PC-9 (cell line): ENCODE measurements around the gene TBCB. TPM values are rescaled to one million over a fixed set of nuclear protein-coding genes. Genes with fewer than 3 reads are reported as not detected.
"Not testable (repeated sequence)": the region's sequence is repeated elsewhere in the genome, so short reads cannot be mapped to it uniquely, and the experiment has no call there.

Experiments used
- BruUV-seq: library from RNA; stranded (reverse); fragments of 400-500 nt; replicated peaks from 2 replicates; lab custom pipeline; 2021; lab: Mats Ljungman, UMichigan
- CTCF ChIA-PET: fragments of 300-600 bp; sonication (Branson Sonifier 250); formaldehyde crosslinking; loops from one replicate; lab custom pipeline; 2022; ENCODE audit warnings: antibody characterized with exemption; lab: Charles Lee
- POLR2A ChIA-PET: fragments of 300-600 bp; sonication (Branson Sonifier 250); formaldehyde crosslinking; loops from one replicate; lab custom pipeline; 2022; ENCODE audit warnings: antibody characterized with exemption; ENCODE audit not compliant: unreplicated experiment; lab: Charles Lee
- DNase-seq, 2 experiments: peaks; one replicate each; pipeline versions ENCODE4 v3.0.0 to v3.0.0-alpha.2; 2015 to 2022; ENCODE audit warnings: mixed read lengths in 1 of 2
- H2AFZ ChIP-seq: fragments of 200-600 bp; sonication (generic); 2 replicates; pipeline ENCODE4 v1.8.1; 2017; ENCODE audit warnings: antibody characterized with exemption
- H3F3A ChIP-seq: fragments of 200-600 bp; sonication (generic); 2 replicates; pipeline ENCODE4 v1.8.1; 2017; ENCODE audit warnings: antibody characterized with exemption, mild to moderate bottlenecking, low read depth; ENCODE audit not compliant: insufficient read depth
- H3K27ac ChIP-seq: fragments of 200-600 bp; sonication (generic); 2 replicates; pipeline ENCODE4 v1.6.1; 2016; ENCODE audit warnings: mixed run types
- H3K27me3 ChIP-seq: fragments of 200-600 bp; sonication (generic); 2 replicates; pipeline ENCODE4 v1.6.1; 2016; ENCODE audit warnings: low read depth, mixed run types; ENCODE audit not compliant: insufficient read depth
- H3K36me3 ChIP-seq: fragments of 200-600 bp; sonication (generic); 2 replicates; pipeline ENCODE4 v1.6.1; 2016; ENCODE audit warnings: low read depth, mixed run types
- H3K4me1 ChIP-seq: fragments of 200-600 bp; sonication (generic); replicated peaks from 2 replicates; pipeline ENCODE4 v1.6.1; 2016; ENCODE audit warnings: mixed run types; ENCODE audit not compliant: insufficient read depth
- H3K4me2 ChIP-seq: fragments of 200-600 bp; sonication (generic); 2 replicates; pipeline ENCODE4 v1.6.1; 2017; ENCODE audit warnings: mixed run types
- H3K4me3 ChIP-seq: fragments of 200-600 bp; sonication (generic); 2 replicates; pipeline ENCODE4 v1.6.1; 2016; ENCODE audit warnings: mixed run types
- H3K79me2 ChIP-seq: fragments of 200-600 bp; sonication (generic); 2 replicates; pipeline ENCODE4 v1.6.1; 2017; ENCODE audit warnings: low read depth, mixed run types
- H3K9me2 ChIP-seq: fragments of 200-600 bp; sonication (generic); 2 replicates; pipeline ENCODE4 v1.8.1; 2017; ENCODE audit warnings: mild to moderate bottlenecking; ENCODE audit not compliant: insufficient read depth
- H3K9me3 ChIP-seq: fragments of 200-600 bp; sonication (generic); 2 replicates; pipeline ENCODE4 v1.8.1; 2016; ENCODE audit warnings: low read depth; ENCODE audit not compliant: insufficient read depth
- H4K20me1 ChIP-seq: fragments of 200-600 bp; sonication (generic); 2 replicates; pipeline ENCODE4 v1.8.1; 2017; ENCODE audit not compliant: insufficient read depth
- CTCF ChIP-seq: fragments of 200-600 bp; sonication (generic); conservative IDR thresholded peaks from 2 replicates; pipeline ENCODE4 v1.6.1; 2017; ENCODE audit warnings: mixed run types, antibody characterized with exemption, mild to moderate bottlenecking, moderate library complexity
- EZH2 ChIP-seq: fragments of 200-600 bp; sonication (generic); IDR thresholded peaks from 2 replicates; pipeline ENCODE4 v1.8.0; 2017; ENCODE audit warnings: antibody characterized with exemption, low read depth
- intact Hi-C: fragments of 100-400 bp; cut with micrococcal nuclease; formaldehyde crosslinking; loops from one replicate; pipeline ENCODE4 v1.10.0; 2022; ENCODE audit not compliant: unreplicated experiment
- total RNA-seq: library from RNA; stranded (reverse); gene quantifications from 2 replicates; pipeline ENCODE4 v1.2.3, GENCODE V29; 2021

TBCB gene
- total RNA-seq, 1 experiment from 2014 or later = 126 TPM

GRCh38 chr19:36169084-36169760, 54.0 kb downstream of the TBCB start:
- no peak for DNase-seq
- Histone ChIP-seq H3K79me2 (no peaks in the 10 kb centered on the region), H3K27me3 (no peaks in the 10 kb centered on the region), H3K9me3 (no peaks in the 10 kb centered on the region), H3K9me2 (no peaks in the 10 kb centered on the region), H3K36me3 (0 out of 2 replicates have a peak, but pooled peaks cover 5% of the 10 kb centered on the region), H3K4me1 (no peaks in the 10 kb centered on the region), H3K27ac (no peak overlapping the region), H4K20me1 (no peaks in the 10 kb centered on the region), H3K4me3 (no peak overlapping the region), H2AFZ (no peak overlapping the region), H3F3A (peaks cover 15% of the 10 kb centered on the region; the same call in 1 of the 2 replicates), H3K4me2 (no peak overlapping the region)
- no peak for TF ChIP-seq EZH2
- no peak for TF ChIP-seq CTCF
- intact Hi-C loops = no loop called here
- BruUV-seq = TSS peak; percentile 11
- ChIA-PET CTCF (interaction anchor here (0.7 to 1.3 kb wide), 2 partner anchors 41 to 98 kb away, joined by 6 to 35 read pairs; no protein-coding TSS in a partner anchor), POLR2A (interaction anchor here (0.6 kb wide), 2 partner anchors 41 to 155 kb away, joined by 8 to 9 read pairs; partner anchors contain the start of gene ALKBH6)

GRCh38 chr19:36172852-36173251, 57.6 kb downstream of the TBCB start:
- Histone ChIP-seq H3F3A (peaks cover 14% of the 10 kb centered on the region; the same call in 1 of the 2 replicates), H3K4me3 (no peak overlapping the region), H3K9me3 (no peaks in the 10 kb centered on the region; the same call in 1 of the 2 replicates), H3K27ac (no peak overlapping the region), H3K27me3 (no peaks in the 10 kb centered on the region), H3K79me2 (no peaks in the 10 kb centered on the region), H3K4me1 (no peaks in the 10 kb centered on the region), H3K9me2 (no peaks in the 10 kb centered on the region), H3K4me2 (no peak overlapping the region), H2AFZ (no peak overlapping the region), H4K20me1 (no peaks in the 10 kb centered on the region), H3K36me3 (no peaks in the 10 kb centered on the region)
- no peak for TF ChIP-seq CTCF
- TF ChIP-seq EZH2 = no peak
- DNase-seq = no peak
- CTCF ChIA-PET = interaction anchor here (0.7 kb wide), 1 partner anchor 45 kb away, joined by 15 read pairs; no protein-coding TSS in a partner anchor
- BruUV-seq = no TSS peak
- POLR2A ChIA-PET = no interaction called here
- intact Hi-C loops = no loop called here

- intact Hi-C loops, H4K20me1 ChIP-seq, H3K4me1 ChIP-seq: not testable (repeated sequence)
These were observed 58.6 kb downstream of the TBCB start for GRCh38 chr19:36173846-36174245.

More at GRCh38 chr19:36173846-36174245, 58.6 kb downstream of the TBCB start:
- DNase-seq, H3K27ac ChIP-seq, H3K9me2 ChIP-seq, BruUV-seq, H3K79me2 ChIP-seq, H3K27me3 ChIP-seq, H3K36me3 ChIP-seq, H2AFZ ChIP-seq, H3K4me3 ChIP-seq, CTCF ChIA-PET, POLR2A ChIA-PET, H3K4me2 ChIP-seq, H3K9me3 ChIP-seq: not testable (repeated sequence)
- peaks cover 11% of the 10 kb centered on the region; the same call in 1 of the 2 replicates for H3F3A ChIP-seq

Other genes starting within 250 kb of the TBCB start
- gene APLP1, start 246.9 kb upstream of the TBCB start, total RNA-seq = 2.0 and 2.1 TPM in 2 replicates
- gene NFKBID, start 214.9 kb upstream of the TBCB start, total RNA-seq = 15.7 and 27.5 TPM in 2 replicates
- 1.8 and 2.6 TPM in 2 replicates for gene HCST, start 212.9 kb upstream of the TBCB start, total RNA-seq
- not detected in 2 replicates for gene TYROBP, start 207.2 kb upstream of the TBCB start, total RNA-seq
- gene LRFN3, start 179.1 kb upstream of the TBCB start, total RNA-seq = 10.5 and 14.7 TPM in 2 replicates
- 16.9 and 22.4 TPM in 2 replicates for gene SDHAF1, start 120.3 kb upstream of the TBCB start, total RNA-seq
- 36.6 and 39.5 TPM in 2 replicates for gene SYNE4, start 106.7 kb upstream of the TBCB start, total RNA-seq
- gene ALKBH6, start 101.3 kb upstream of the TBCB start, total RNA-seq = 48.2 and 55.1 TPM in 2 replicates
- 4.2 and 5.0 TPM in 2 replicates for gene CLIP3, start 82.6 kb upstream of the TBCB start, total RNA-seq
- 5.2 and 6.2 TPM in 2 replicates for gene THAP8, start 61.2 kb upstream of the TBCB start, total RNA-seq
- 14.0 and 17.0 TPM in 2 replicates for gene WDR62, start 60.6 kb upstream of the TBCB start, total RNA-seq
- not detected in 2 replicates for gene OVOL3, start 4.3 kb upstream of the TBCB start, total RNA-seq
- gene POLR2I, start 593 bp upstream of the TBCB start, total RNA-seq = 92.2 and 131 TPM in 2 replicates
- gene CAPNS1, start 24.6 kb downstream of the TBCB start, total RNA-seq = 1,014 and 1,177 TPM in 2 replicates
- not detected in 2 replicates for gene COX7A1, start 37.0 kb downstream of the TBCB start, total RNA-seq
- 3.3 and 4.3 TPM in 2 replicates for gene ZNF565, start 99.2 kb downstream of the TBCB start, total RNA-seq
- gene ZNF146, start 99.6 kb downstream of the TBCB start, total RNA-seq = 53.1 and 68.0 TPM in 2 replicates